Kidney (tissue), 14 donors: Measurements from ENCODE around the gene PDZRN4. TPM values are rescaled to one million over a fixed set of nuclear protein-coding genes. Genes with fewer than 3 reads are reported as not detected.

Experiments used
- DNase-seq, 5 donors: peaks; one replicate each; pipeline ENCODE4 v3.0.0-alpha.2; 2013 to 2020
- FAIRE-seq: peaks from 2 replicates; lab custom pipeline; 2012; peaks lifted over from hg19 to GRCh38; lab: Jason Lieb, UNC
- H3K27ac ChIP-seq, 2 donors: one replicate each; pipeline ENCODE4 v1.7.0; 2013; ENCODE audit warnings: low read depth in 2 of 2, low read length in 2 of 2, inconsistent platforms in 1 of 2
- H3K27me3 ChIP-seq: one replicate; pipeline ENCODE4 v1.7.1; 2013; ENCODE audit warnings: low read length, inconsistent platforms; ENCODE audit not compliant: control insufficient read depth, insufficient read depth
- H3K36me3 ChIP-seq, 3 donors: one replicate each; pipeline versions ENCODE4 v1.7.0 to v1.7.1; 2013; ENCODE audit warnings: low read length in 3 of 3, control low read depth in 1 of 3, inconsistent platforms in 1 of 3; ENCODE audit not compliant: insufficient read depth in 3 of 3, control insufficient read depth in 2 of 3
- H3K4me1 ChIP-seq, 3 donors: one replicate each; pipeline versions ENCODE4 v1.7.0 to v1.7.1; 2013; ENCODE audit warnings: low read length in 3 of 3, inconsistent platforms in 1 of 3, low read depth in 1 of 3; ENCODE audit not compliant: control insufficient read depth in 2 of 3, insufficient read depth in 2 of 3
- H3K4me3 ChIP-seq, 3 donors: one replicate each; pipeline versions ENCODE4 v1.7.0 to v1.8.1; 2013; ENCODE audit warnings: low read length in 3 of 3, control low read depth in 1 of 3, inconsistent platforms in 1 of 3
- H3K9ac ChIP-seq, 3 donors: one replicate each; pipeline versions ENCODE4 v1.7.0 to v1.7.1; 2013; ENCODE audit warnings: low read length in 3 of 3, control low read depth in 1 of 3, inconsistent platforms in 1 of 3
- H3K9me3 ChIP-seq, 3 donors: one replicate each; pipeline versions ENCODE4 v1.7.0 to v1.7.1; 2013; ENCODE audit warnings: low read length in 3 of 3, control low read depth in 1 of 3, inconsistent platforms in 1 of 3; ENCODE audit not compliant: control insufficient read depth in 2 of 3, insufficient read depth in 1 of 3
- CTCF ChIP-seq: IDR thresholded peaks from 3 replicates; pipeline ENCODE4 v1.5.1; 2012; ENCODE audit warnings: mild to moderate bottlenecking, moderate library complexity, borderline replicate concordance; ENCODE audit not compliant: insufficient read depth; ENCODE audit errors: extremely low read depth
- intact Hi-C: fragments of 100-400 bp; cut with DNase I; formaldehyde crosslinking; loops from one replicate; pipeline ENCODE4 v1.11.1; 2022
- polyA plus RNA-seq: library from polyadenylated mRNA; stranded (reverse); fragments of 350-450 nt; fragmentation: Illumina TruSeq; extraction: RNeasy Lipid Tissue Mini Kit (QIAGEN cat#74804); gene quantifications from one replicate; pipeline ENCODE4 v1.2.3, GENCODE V29; 2014; ENCODE audit warnings: low read depth, low replicate concordance; ENCODE audit not compliant: insufficient read depth
- total RNA-seq: library from RNA; stranded (reverse); fragmentation: NEBNext Ultra II Directional; extraction: Animal tissue kit (Norgen Biotek cat#: 25700); gene quantifications from one replicate; pipeline ENCODE4 v1.2.1, GENCODE V29; 2021
- donor health status: control.
- donor health status: control.
- donor health status: control.
- donor health status: control.
- donor health status: control.
- donor health status: DM: yes; HTN: yes; CAD: no.
- donor health status: Normal renal cell carcinoma (clear cell type).

Gene PDZRN4
- total and polyA plus RNA-seq, 2 donors from 2014 or later: 0.56 to 2.1 TPM

- DNase-seq (no peak), FAIRE-seq (no peak)
- Histone ChIP-seq H3K4me3 (no peak overlapping the region), H3K9ac (no peak overlapping the region), H3K27me3 (no peaks in the 10 kb centered on the region), H3K36me3 (no peaks in the 10 kb centered on the region), H3K27ac (no peak overlapping the region), H3K9me3 (no peaks in the 10 kb centered on the region), H3K4me1 (no peaks in the 10 kb centered on the region)
- intact Hi-C loops: no loop called here
- no peak for TF ChIP-seq CTCF
These were observed 231.2 kb downstream of the PDZRN4 start for GRCh38 chr12:41419131-41419893.

DNA sequence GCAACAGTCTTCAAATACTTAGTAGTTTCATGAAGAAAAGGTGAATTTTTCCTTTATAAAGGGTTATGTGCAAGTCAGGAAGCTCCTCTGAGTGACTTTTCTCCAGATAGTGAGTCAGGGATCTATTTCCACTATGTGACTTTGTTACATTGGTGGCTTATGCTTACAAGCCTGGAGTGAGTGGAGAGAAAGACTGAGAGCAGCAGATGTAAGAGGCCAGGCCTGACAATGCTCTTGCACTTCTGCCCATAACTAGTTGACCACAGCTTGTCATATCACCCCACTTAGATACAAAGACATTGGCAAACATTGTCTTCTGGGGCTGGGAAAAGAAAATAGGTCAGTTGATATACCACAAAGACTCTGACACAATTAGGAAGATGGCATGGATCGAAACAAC, 236.5 kb downstream of the PDZRN4 start:
- Histone ChIP-seq H3K27ac (no peak overlapping the region), H3K9ac (no peak overlapping the region), H3K36me3 (no peaks in the 10 kb centered on the region), H3K27me3 (no peaks in the 10 kb centered on the region), H3K4me1 (no peaks in the 10 kb centered on the region), H3K4me3 (no peak overlapping the region), H3K9me3 (no peaks in the 10 kb centered on the region)
- no peak for FAIRE-seq
- no peak for TF ChIP-seq CTCF
- intact Hi-C loops: no loop called here
- DNase-seq: no peak

GRCh38 chr12:41433460-41433859, 245.3 kb downstream of the PDZRN4 start:
- H3K27ac ChIP-seq: no peak overlapping the region
- H3K36me3 ChIP-seq: no peaks in the 10 kb centered on the region
- H3K27me3 ChIP-seq: no peaks in the 10 kb centered on the region
- intact Hi-C loops: no loop called here
- no peak for DNase-seq
- H3K9ac ChIP-seq: no peak overlapping the region
- no peak for TF ChIP-seq CTCF
- H3K4me1 ChIP-seq: no peaks in the 10 kb centered on the region
- H3K4me3 ChIP-seq: no peak overlapping the region
- FAIRE-seq: no peak
- no peaks in the 10 kb centered on the region for H3K9me3 ChIP-seq
